Subcutaneous adipose tissue (tissue), 4 donors: ENCODE data around the gene GOLGA7B. TPM values are rescaled to one million over a fixed set of nuclear protein-coding genes. Genes with fewer than 3 reads are reported as not detected.

Experiments
- CTCF ChIP-seq: fragments of 450-650 bp; IDR thresholded peaks from one replicate; pipeline ENCODE4 v1.5.1; 2016; ENCODE audit warnings: low read depth, mild to moderate bottlenecking, control low read depth, antibody characterized with exemption, moderate library complexity
- total RNA-seq, 4 donors: library from RNA; depleted of rRNA; stranded (reverse); fragments of >200 nt; gene quantifications; one replicate each; pipeline ENCODE4 v1.1.0, GENCODE V29; 2016

The GOLGA7B gene
- total RNA-seq, 4 donors from 2014 or later, result 2.6 to 3.2 (median 3.2) TPM; not detected in 1

GRCh38 chr10:97907830-97908229 lies 58.2 kb downstream of the GOLGA7B start:
- TF ChIP-seq CTCF, result no peak

GRCh38 chr10:97910661-97911060 lies 61.0 kb downstream of the GOLGA7B start:
- TF ChIP-seq CTCF, result no peak

DNA sequence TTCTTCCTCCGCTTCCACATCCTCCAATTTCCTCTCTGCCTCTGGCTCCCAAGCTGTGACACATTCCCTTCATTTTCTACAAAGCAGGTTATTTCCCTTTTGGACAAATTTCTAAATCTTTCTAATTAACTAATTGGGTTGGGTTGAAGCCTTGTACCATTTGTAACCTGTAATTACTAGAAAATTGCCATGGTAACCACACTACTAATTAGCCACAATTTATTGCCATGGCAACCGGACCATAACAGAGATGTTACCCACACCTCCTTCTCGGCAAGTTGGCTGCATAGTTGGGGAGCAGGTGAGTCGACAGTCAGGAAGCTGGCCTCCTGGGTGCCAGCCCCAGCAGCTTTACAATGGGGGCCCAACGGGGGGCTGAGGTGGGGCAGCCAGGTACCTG lies 61.6 kb downstream of the GOLGA7B start:
- TF ChIP-seq CTCF, result no peak

- no peak for TF ChIP-seq CTCF
These were observed 63.5 kb downstream of the GOLGA7B start for GRCh38 chr10:97913193-97913592.

- TF ChIP-seq CTCF, result no peak
These were observed 64.0 kb downstream of the GOLGA7B start for GRCh38 chr10:97913614-97914013.

DNA sequence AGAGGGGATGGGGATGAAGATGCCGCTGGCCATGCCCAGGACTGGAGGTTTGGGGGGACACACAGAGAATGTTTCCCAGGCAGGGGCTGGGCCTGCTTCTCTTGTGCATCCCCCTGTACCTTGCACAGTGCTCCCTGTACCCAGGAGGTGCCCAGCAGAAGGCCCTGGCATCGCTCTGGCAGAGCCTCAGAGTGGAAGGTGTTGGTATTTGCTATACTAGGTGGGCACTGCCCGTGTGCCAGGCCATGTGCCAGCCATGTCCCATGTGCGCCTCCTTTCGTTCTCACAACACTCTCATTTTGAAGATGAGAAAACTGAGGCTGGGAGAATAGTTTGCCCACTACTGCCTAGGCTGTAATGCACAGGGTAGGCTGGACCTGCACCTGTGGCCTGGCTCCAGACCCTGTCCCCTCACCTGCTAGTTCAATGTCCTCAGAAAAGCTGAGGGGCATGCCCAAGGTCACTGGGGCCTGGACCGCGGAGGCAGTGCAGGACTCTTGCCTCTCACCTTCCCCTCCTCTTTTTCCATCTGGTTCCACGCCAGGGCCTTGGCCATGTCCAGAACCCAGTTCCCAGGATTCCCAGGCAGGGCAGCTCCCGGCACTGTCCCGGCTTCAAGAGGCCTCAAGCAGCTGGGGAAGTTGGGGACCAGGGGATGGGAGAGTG lies 64.7 kb downstream of the GOLGA7B start:
- no peak for TF ChIP-seq CTCF

DNA sequence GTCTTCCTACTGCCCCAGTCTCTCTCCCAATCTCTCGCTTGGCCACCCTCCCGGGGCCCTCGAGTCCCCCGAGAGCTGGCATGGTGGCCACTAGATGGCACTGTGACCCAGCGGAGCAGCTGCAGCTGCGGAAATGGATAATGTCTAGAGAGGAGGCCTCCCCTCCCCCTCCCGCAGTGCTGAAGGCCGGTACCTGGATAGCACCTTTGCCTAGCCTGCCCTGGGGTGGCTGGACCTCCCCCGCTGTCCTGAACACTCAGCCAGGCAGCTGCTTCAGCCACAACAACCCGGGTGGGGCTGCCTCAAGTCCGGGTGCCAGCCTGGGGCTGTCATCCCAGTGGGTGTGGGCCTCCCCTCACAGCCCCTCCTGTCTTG lies 65.2 kb downstream of the GOLGA7B start:
- no peak for TF ChIP-seq CTCF
